PC-3 (cell line): Measurements from ENCODE around the gene GNGT1. TPM values are rescaled to one million over a fixed set of nuclear protein-coding genes. Genes with fewer than 3 reads are reported as not detected.

Experiments used
- ATAC-seq: fragments of 200-7000 bp; cut with Tn5 transposase; 2 replicates; pipeline ENCODE4 v1.9.1; 2020; ENCODE audit warnings: mild to moderate bottlenecking, moderate library complexity
- BruUV-seq: library from RNA; stranded (reverse); fragments of 400-500 nt; replicated peaks from 2 replicates; lab custom pipeline; 2021; lab: Mats Ljungman, UMichigan
- CTCF ChIA-PET: fragments of 300-600 bp; sonication (Branson Sonifier 250); formaldehyde crosslinking; loops from one replicate; lab custom pipeline; 2022; ENCODE audit warnings: antibody characterized with exemption; lab: Charles Lee
- POLR2A ChIA-PET: fragments of 300-600 bp; sonication (Branson Sonifier 250); formaldehyde crosslinking; loops from one replicate; lab custom pipeline; 2022; ENCODE audit warnings: antibody characterized with exemption; ENCODE audit not compliant: unreplicated experiment; lab: Charles Lee
- DNase-seq: peaks from one replicate; pipeline ENCODE4 v3.0.0-alpha.2; 2015
- H2AFZ ChIP-seq: fragments of 300-600 bp; sonication (generic); 2 replicates; pipeline ENCODE4 v1.6.0; 2016; ENCODE audit warnings: antibody characterized with exemption, low read length
- H3F3A ChIP-seq: fragments of 300-600 bp; sonication (generic); one replicate; pipeline ENCODE4 v1.6.0; 2017; ENCODE audit warnings: antibody characterized with exemption, low read length, control low read depth, mild to moderate bottlenecking; ENCODE audit not compliant: unreplicated experiment
- H3K27ac ChIP-seq: fragments of 300-600 bp; sonication (generic); 2 replicates; pipeline ENCODE4 v1.5.1; 2016; ENCODE audit warnings: mild to moderate bottlenecking, low read length
- H3K27me3 ChIP-seq: fragments of 300-600 bp; sonication (generic); 2 replicates; pipeline ENCODE4 v1.6.1; 2016; ENCODE audit warnings: low read length, mixed read lengths
- H3K36me3 ChIP-seq: fragments of 300-600 bp; sonication (generic); 2 replicates; pipeline ENCODE4 v1.6.1; 2016; ENCODE audit warnings: low read depth, mixed run types, low read length, mixed read lengths
- H3K4me1 ChIP-seq: fragments of 300-600 bp; sonication (generic); 2 replicates; pipeline ENCODE4 v1.5.1; 2016; ENCODE audit warnings: low read length; ENCODE audit not compliant: insufficient read depth
- H3K4me2 ChIP-seq: fragments of 300-600 bp; sonication (generic); 2 replicates; pipeline ENCODE4 v1.6.0; 2016; ENCODE audit warnings: low read length
- H3K4me3 ChIP-seq: fragments of 300-600 bp; sonication (generic); 2 replicates; pipeline ENCODE4 v1.5.1; 2016; ENCODE audit warnings: mild to moderate bottlenecking, low read length, mixed read lengths
- H3K79me2 ChIP-seq: fragments of 300-600 bp; sonication (generic); 2 replicates; pipeline ENCODE4 v1.6.1; 2017; ENCODE audit warnings: low read length, mixed read lengths
- H3K9ac ChIP-seq: fragments of 300-600 bp; sonication (generic); 2 replicates; pipeline ENCODE4 v1.6.0; 2016; ENCODE audit warnings: mild to moderate bottlenecking, low read length
- H3K9me2 ChIP-seq: fragments of 300-600 bp; sonication (generic); replicated peaks from 2 replicates; pipeline ENCODE4 v1.6.1; 2016; ENCODE audit warnings: mixed run types, low read length, mixed read lengths
- H3K9me3 ChIP-seq: fragments of 300-600 bp; sonication (generic); 2 replicates; pipeline ENCODE4 v1.6.1; 2016; ENCODE audit warnings: low read length, mixed read lengths
- H4K20me1 ChIP-seq: fragments of 300-600 bp; sonication (generic); 2 replicates; pipeline ENCODE4 v1.6.1; 2016; ENCODE audit warnings: low read length, mixed read lengths
- EZH2 ChIP-seq: fragments of 300-600 bp; sonication (generic); IDR thresholded peaks from one replicate; pipeline ENCODE4 v1.6.1; 2017; ENCODE audit warnings: antibody characterized with exemption, mild to moderate bottlenecking, low read length; ENCODE audit not compliant: unreplicated experiment
- EZH2phosphoT487 ChIP-seq: fragments of 300-600 bp; sonication (generic); IDR thresholded peaks from 2 replicates; pipeline ENCODE4 v1.6.1; 2018; ENCODE audit warnings: mild to moderate bottlenecking, antibody characterized with exemption, low read length, borderline replicate concordance
- intact Hi-C: fragments of 100-400 bp; cut with micrococcal nuclease; formaldehyde crosslinking; loops from 2 replicates; pipeline ENCODE4 v1.9.0; 2023
- total RNA-seq: library from RNA; depleted of rRNA; stranded (reverse); fragments of >200 nt; gene quantifications from 2 replicates; pipeline ENCODE4 v1.2.3, GENCODE V29; 2014
- TF ChIP-seq, protein P1 (sequence below): fragments of 300-600 bp; sonication (generic); conservative IDR thresholded peaks from 2 replicates; pipeline ENCODE4 v1.5.1; 2017; ENCODE audit warnings: antibody characterized with exemption, low read depth, mild to moderate bottlenecking, low read length

Gene GNGT1
- total RNA-seq, 1 experiment from 2014 or later, result not detected

DNA sequence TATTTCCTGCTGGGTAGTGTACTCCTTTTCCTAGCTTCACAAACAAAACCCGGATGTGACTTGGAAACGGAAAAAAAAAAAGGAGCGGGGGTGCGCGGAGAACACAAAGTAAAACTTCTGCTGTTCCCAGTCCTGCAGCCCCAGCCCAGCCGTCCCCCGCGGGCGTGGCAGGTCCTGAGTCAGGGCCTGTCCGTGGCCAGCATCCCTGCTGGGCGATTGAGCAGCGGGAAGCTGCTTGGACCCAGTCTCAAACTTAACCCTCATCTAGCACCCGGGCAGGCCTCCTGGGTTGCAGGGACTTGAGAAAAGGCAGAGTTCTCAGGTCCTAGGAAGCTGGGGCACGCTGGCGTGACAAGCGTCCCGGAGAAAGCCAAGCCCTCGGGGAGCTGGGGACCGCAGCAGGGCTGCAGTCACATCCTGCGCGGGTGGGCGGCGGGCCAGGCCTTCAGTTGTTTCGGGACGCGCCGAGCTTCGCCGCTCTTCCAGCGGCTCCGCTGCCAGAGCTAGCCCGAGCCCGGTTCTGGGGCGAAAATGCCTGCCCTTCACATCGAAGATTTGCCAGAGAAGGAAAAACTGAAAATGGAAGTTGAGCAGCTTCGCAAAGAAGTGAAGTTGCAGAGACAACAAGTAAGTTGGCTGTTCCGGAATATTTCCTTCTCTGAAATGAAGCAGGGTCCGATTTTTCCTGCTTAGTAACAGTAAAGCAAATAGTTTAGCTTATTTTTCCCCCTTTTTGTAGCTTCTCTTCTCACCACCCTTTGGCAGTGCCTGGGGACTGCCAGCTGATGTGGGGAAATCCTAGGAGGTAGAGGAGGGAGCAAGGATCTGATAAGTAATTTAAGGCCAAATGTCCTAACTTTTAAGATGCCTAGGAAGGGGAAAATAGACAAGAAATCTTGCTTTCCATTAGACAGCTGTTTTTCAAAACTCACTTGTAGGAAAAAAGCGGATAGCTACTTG, 15.5 kb downstream of the GNGT1 start, which contains the start of gene GNG11:
GNG11 (plus strand) TSS at position 129 of the 960 bp plus-strand sequence; CDS start at position 532, 403 bp downstream.
- H3K4me1 ChIP-seq, result no peaks in the 10 kb centered on the region
- TSS peak; percentile 62 for BruUV-seq
- 0 out of 2 replicates have a peak, but pooled peaks cover 6% of the 10 kb centered on the region for H3K79me2 ChIP-seq
- intact Hi-C loops, result loop anchor here (2.0 to 5.0 kb wide), 2 partner anchors 31 to 35 kb away; partner anchors contain the start of gene TFPI2
- peak within 1 kb of the TSS; percentile 73 for H3K9ac ChIP-seq
- no peaks in the 10 kb centered on the region for H3K9me2 ChIP-seq
- ATAC-seq (peak; percentile 87), DNase-seq (peak; percentile 65)
- no peak for TF ChIP-seq EZH2
- no peak for TF ChIP-seq EZH2phosphoT487
- TF ChIP-seq, protein P1, sequence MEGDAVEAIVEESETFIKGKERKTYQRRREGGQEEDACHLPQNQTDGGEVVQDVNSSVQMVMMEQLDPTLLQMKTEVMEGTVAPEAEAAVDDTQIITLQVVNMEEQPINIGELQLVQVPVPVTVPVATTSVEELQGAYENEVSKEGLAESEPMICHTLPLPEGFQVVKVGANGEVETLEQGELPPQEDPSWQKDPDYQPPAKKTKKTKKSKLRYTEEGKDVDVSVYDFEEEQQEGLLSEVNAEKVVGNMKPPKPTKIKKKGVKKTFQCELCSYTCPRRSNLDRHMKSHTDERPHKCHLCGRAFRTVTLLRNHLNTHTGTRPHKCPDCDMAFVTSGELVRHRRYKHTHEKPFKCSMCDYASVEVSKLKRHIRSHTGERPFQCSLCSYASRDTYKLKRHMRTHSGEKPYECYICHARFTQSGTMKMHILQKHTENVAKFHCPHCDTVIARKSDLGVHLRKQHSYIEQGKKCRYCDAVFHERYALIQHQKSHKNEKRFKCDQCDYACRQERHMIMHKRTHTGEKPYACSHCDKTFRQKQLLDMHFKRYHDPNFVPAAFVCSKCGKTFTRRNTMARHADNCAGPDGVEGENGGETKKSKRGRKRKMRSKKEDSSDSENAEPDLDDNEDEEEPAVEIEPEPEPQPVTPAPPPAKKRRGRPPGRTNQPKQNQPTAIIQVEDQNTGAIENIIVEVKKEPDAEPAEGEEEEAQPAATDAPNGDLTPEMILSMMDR, result no peak
- no peaks in the 10 kb centered on the region for H3F3A ChIP-seq
- H3K27me3 ChIP-seq, result no peaks in the 10 kb centered on the region
- CTCF ChIA-PET, result interaction anchor here (0.6 to 1.2 kb wide), 4 partner anchors 19 to 474 kb away, joined by 3 to 5 read pairs (median 4); no protein-coding TSS in a partner anchor
- H3K36me3 ChIP-seq, result no peaks in the 10 kb centered on the region
- H3K27ac ChIP-seq, result peak within 1 kb of the TSS; percentile 68
- POLR2A ChIA-PET, result interaction anchor here (1.0 kb wide), 1 partner anchor 260 kb away, joined by 12 read pairs; no protein-coding TSS in a partner anchor
- H3K4me2 ChIP-seq, result peak within 1 kb of the TSS; percentile 83
- H3K9me3 ChIP-seq, result no peaks in the 10 kb centered on the region
- peak within 1 kb of the TSS; percentile 73 for H3K4me3 ChIP-seq
- peak within 1 kb of the TSS; percentile 88 for H2AFZ ChIP-seq
- no peaks in the 10 kb centered on the region for H4K20me1 ChIP-seq

DNA sequence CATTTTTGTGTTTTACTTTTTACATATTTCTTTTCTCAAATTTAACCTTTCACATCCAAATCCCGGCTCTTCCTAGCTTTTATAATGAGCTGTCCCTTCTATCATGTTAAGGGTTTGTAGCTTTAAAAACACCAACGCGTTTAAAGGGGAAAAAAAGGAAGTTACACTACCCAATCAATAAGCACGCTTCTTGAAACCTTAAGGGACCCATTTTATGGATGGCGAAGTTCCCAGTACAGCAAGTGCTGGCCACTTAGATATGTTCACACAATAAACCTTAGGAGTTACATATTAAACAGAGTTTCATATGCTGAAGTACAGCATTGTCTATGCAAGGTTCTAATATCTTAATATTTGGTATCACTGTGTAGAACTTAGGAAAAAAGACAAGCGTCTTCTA, 16.9 kb downstream of the GNGT1 start:
- Histone ChIP-seq H3K9me3 (no peaks in the 10 kb centered on the region), H2AFZ (peak overlapping the region; percentile 25; the same call in 1 of the 2 replicates), H3K4me2 (peak overlapping the region; percentile 83), H3K9me2 (no peaks in the 10 kb centered on the region), H3K27me3 (no peaks in the 10 kb centered on the region), H3K36me3 (no peaks in the 10 kb centered on the region), H4K20me1 (no peaks in the 10 kb centered on the region), H3K4me3 (peak overlapping the region; percentile 73), H3F3A (no peaks in the 10 kb centered on the region), H3K9ac (peak overlapping the region; percentile 73; the same call in 1 of the 2 replicates), H3K27ac (no peak overlapping the region), H3K4me1 (no peaks in the 10 kb centered on the region), H3K79me2 (0 out of 2 replicates have a peak, but pooled peaks cover 6% of the 10 kb centered on the region)
- no TSS peak for BruUV-seq
- ChIA-PET POLR2A (no interaction called here), CTCF (no interaction called here)
- DNase-seq (no peak), ATAC-seq (no peak)
- intact Hi-C loops, result loop anchor here (2.0 to 5.0 kb wide), 2 partner anchors 32 to 34 kb away; partner anchors contain the start of gene TFPI2
- TF ChIP-seq EZH2phosphoT487, result no peak
- TF ChIP-seq, protein P1, result no peak
- TF ChIP-seq EZH2, result no peak
